RWPE1 (cell line): ENCODE measurements around the gene VPS8.
"Not testable (repeated sequence)": the region's sequence is repeated elsewhere in the genome, so short reads cannot be mapped to it uniquely, and the experiment has no call there.

ENCODE experiments used
- CTCF ChIA-PET: fragments of 350-600 bp; sonication (Branson Sonifier 250); formaldehyde crosslinking; extraction: SDS; loops from one replicate; lab custom pipeline; 2021; lab: Yijun Ruan, JAX
- POLR2A ChIA-PET: fragments of 400-600 bp; formaldehyde crosslinking; extraction: SDS; loops from one replicate; lab custom pipeline; 2020; ENCODE audit warnings: antibody characterized with exemption; ENCODE audit not compliant: low non-redundant PET; lab: Yijun Ruan, JAX
- DNase-seq: peaks from one replicate; pipeline ENCODE4 v3.0.0; 2012; ENCODE audit warnings: low spot score
- H3K27ac ChIP-seq: fragments of 450-650 bp; 2 replicates; pipeline ENCODE4 v1.5.1; 2017
- TF ChIP-seq, protein P1 (sequence below): fragments of 450-650 bp; conservative IDR thresholded peaks from 2 replicates; pipeline ENCODE4 v1.5.1; 2017; ENCODE audit warnings: low read depth, mild to moderate bottlenecking

Gene VPS8

DNA sequence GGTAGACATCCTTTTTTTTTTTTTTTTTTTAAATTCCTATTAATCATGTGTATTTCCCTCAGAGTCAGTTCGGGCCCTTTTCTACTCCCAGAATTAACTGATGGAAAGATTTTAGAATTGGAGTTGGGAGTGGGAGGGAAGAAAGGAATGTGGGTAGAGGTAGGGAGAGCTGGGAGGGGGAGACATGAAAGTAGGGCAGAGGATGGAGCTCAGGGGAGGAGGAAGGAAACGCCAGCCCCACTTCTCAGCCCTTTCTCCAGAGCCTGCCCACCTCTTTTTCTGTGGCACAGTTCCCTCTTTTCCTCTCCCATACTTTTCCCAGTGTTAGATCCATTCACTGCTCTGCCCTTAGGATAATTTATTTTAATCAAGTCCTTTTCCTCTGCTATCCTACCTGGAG lies 129.4 kb downstream of the VPS8 start:
- CTCF ChIA-PET, result no interaction called here
- DNase-seq, result no peak
- no peak overlapping the region for H3K27ac ChIP-seq
- POLR2A ChIA-PET, result no interaction called here
- TF ChIP-seq, protein P1, sequence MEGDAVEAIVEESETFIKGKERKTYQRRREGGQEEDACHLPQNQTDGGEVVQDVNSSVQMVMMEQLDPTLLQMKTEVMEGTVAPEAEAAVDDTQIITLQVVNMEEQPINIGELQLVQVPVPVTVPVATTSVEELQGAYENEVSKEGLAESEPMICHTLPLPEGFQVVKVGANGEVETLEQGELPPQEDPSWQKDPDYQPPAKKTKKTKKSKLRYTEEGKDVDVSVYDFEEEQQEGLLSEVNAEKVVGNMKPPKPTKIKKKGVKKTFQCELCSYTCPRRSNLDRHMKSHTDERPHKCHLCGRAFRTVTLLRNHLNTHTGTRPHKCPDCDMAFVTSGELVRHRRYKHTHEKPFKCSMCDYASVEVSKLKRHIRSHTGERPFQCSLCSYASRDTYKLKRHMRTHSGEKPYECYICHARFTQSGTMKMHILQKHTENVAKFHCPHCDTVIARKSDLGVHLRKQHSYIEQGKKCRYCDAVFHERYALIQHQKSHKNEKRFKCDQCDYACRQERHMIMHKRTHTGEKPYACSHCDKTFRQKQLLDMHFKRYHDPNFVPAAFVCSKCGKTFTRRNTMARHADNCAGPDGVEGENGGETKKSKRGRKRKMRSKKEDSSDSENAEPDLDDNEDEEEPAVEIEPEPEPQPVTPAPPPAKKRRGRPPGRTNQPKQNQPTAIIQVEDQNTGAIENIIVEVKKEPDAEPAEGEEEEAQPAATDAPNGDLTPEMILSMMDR, result no peak

DNA sequence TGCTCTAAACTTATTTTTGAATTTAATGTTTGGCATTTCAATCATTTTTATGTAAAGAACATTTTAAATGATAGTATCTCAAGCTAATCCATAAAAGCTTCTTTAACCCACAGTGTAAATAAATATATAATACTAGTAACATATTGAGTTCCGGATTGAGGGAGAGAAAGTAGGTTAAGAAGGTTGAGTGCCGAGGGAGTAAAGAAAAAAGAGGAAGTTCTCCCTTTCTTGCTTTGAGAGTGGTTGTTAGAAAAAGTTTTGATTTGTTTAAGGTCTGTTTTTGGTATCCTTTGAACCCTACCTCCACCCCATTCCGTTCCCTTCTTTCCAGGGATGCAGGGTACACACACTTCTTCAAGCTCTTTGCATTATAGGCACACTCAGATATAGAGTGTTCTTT lies 130.8 kb downstream of the VPS8 start:
- TF ChIP-seq, protein P1, result no peak
- no peak overlapping the region for H3K27ac ChIP-seq
- no peak for DNase-seq
- ChIA-PET POLR2A (no interaction called here), CTCF (no interaction called here)

DNA sequence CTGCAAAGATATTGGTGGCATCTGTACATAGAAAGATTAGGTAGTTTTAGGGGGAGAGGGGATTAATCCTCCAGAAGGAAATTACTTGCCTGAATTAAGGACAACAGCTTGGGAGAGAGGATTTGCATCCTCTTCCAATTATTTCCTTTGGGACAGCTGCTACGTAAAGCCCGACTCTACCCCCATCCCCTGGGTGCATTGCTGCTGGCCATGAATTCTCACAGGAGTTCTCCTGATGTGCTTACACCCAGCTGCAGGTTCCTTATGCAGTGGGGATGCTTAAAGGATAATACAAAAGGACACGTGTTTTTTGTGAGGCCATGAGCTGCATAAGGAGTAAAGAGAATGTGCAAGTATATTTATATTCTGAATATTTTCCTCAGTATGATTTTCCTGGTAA lies 132.3 kb downstream of the VPS8 start:
- no peak for DNase-seq
- H3K27ac ChIP-seq, result no peak overlapping the region
- ChIA-PET CTCF (no interaction called here), POLR2A (no interaction called here)
- TF ChIP-seq, protein P1, result no peak

DNA sequence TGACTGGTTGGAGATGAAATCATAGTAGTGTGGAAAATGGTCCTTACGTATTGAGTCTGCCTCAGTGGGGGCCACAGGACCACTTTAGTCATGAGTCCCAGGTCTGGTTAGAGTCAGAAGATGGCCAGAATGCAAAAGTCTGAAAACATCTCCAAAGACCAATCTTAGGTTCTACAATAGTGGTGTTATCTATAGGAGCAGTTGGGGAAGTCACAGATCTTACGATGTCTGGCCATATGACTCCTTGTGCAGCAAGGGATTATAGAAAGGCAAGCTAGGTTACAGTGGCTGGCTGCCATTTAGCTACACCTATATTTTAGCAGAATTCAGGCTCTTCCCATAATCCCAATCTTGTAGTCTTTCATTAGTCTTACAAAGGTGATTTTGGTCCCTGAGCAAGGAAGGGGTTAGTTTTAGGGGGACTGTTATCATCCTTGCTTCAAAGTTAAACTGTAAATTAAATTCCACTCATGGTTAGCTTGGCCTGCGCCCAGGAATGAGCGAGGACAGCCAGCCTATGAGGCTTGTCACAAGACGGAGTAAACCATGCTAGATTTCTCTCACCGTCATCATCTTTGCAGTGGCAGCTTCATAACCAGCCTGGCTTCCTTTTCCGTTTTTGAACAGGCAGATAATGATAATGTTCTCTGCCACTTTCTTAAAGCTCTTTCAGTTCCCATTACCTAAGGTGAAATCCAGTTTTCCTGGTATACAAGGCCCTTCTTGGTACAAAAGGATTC lies 134.1 kb downstream of the VPS8 start:
- TF ChIP-seq, protein P1, result no peak
- DNase-seq, result no peak
- ChIA-PET POLR2A (no interaction called here), CTCF (interaction anchor here (0.6 kb wide), 1 partner anchor 14 kb away, joined by 4 read pairs; no protein-coding TSS in a partner anchor)
- H3K27ac ChIP-seq, result no peak overlapping the region

DNA sequence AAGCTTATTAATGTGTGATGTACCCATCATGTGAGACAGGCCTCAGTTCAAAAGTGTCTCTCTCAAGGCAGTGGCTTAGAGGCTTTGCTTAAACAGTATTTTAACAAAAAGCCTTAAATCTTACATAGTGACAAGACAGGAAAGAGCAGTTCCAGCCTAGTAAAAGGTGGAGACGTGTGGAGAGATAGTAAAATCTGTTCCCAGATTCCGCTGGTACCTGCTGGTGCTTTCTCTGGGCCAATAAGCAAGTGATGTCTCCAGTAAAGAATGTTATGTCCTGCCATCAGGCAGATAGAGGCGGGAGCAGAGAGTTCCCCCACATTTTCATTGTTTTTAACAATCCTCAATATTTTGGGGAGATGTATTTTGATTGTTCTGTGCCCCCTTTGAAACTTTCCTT lies 135.0 kb downstream of the VPS8 start:
- H3K27ac ChIP-seq, result no peak overlapping the region
- no peak for DNase-seq
- CTCF ChIA-PET, result interaction anchor here (0.6 kb wide), 1 partner anchor 13 kb away, joined by 4 read pairs; no protein-coding TSS in a partner anchor
- POLR2A ChIA-PET, result no interaction called here
- TF ChIP-seq, protein P1, result no peak

DNA sequence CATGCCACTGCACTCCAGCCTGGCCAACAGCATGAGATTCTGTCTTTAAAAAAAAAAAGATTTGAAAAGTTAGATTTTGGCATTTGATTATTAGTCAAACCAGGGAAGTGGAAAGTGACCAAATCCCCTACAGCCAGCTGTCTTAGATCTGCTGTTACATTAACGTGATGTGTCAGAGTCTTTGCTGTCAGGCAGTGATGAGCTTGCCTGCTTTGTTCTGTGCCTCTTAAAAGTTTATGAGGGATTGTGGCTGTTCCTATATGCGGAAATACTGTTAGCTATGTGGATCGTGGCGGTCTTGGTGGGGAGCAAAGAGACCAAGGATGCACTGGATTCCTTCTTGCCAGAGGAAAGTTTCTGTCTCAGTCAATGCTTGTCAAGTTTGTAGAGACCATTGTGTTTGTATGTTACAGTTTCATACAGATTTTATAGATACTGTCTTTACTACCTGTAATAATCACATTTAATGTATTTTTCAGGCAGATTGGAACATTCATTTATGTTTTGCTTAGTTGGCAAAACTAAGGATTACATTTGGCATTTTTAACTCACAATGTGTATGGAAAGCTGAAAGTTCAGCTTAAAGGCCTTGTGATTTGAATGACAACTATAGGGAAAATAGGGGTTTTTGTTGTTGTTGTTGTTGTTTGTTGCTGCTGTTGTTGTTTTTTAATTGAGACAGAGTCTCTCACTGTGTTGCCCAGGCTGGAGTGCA lies 137.4 kb downstream of the VPS8 start:
- POLR2A ChIA-PET, result no interaction called here
- no peak overlapping the region for H3K27ac ChIP-seq
- no peak for DNase-seq
- CTCF ChIA-PET, result interaction anchor here (0.6 kb wide), 1 partner anchor 1162 kb away, joined by 6 read pairs; no protein-coding TSS in a partner anchor
- TF ChIP-seq, protein P1, result no peak

DNA sequence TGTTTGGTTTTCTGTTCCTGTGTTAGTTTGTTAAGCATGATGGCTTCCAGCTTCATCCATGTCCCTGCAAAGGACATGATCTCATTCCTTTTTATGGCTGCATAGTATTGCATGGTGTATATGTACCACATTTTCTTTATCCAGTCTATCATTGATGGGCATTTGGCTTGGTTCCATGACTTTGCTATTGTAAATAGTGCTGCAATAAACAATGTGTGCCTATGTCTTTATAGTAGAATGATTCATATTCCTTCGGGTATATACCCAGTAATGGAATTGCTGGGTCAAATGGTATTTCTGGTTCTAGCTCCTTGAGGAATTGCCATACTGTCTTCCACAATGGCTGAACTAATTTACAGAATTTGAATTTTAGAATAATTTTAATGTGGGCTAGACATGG lies 138.8 kb downstream of the VPS8 start:
- POLR2A ChIA-PET, CTCF ChIA-PET, H3K27ac ChIP-seq, DNase-seq: not testable (repeated sequence)
